Amniotic stem cell (primary cell): ENCODE measurements around the gene PTPN23.

Experiments
- DNase-seq: peaks from one replicate; lab custom pipeline; 2025; lab: John Stamatoyannopoulos, UW

PTPN23 gene

DNA sequence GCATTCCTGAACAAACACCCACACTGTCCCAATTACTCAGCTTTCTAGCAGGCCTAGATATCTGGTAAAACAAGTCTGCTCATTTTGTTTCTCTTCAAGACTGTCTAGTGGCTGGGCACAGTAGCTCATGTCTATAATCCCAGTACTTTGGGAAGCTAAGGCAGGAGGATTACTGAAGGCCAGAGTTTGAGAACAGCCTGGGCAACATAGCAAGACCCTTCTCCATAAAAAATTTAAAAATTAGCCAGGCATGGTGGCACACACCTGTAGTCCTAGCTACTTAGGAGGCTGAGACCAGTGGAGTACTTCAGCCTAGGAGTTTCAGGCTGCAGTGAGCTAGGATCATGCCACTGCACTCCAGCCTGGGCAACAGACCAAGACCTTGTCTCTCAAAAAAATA lies 6.2 kb upstream of the PTPN23 start:
- DNase-seq: no peak

DNA sequence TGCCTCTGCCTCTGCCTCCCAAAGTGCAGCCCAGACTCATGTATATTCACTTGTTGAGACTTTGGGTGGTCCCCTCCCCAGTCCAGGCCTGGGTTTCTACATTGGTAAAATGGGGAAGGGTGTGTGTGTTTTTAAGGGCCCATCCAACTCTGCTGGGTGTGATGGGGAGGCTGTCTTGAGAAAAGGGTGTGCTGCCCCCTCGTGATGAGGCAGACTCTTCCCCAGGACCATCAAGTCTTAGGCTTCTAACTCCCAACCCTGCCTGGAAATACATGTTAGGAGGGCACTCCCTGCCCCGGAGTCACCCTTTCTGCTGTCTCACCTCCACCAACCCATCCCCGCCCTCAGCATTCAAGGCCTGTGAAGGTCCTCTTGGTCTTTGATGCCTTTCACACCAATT lies 4.4 kb upstream of the PTPN23 start:
- no peak for DNase-seq

DNA sequence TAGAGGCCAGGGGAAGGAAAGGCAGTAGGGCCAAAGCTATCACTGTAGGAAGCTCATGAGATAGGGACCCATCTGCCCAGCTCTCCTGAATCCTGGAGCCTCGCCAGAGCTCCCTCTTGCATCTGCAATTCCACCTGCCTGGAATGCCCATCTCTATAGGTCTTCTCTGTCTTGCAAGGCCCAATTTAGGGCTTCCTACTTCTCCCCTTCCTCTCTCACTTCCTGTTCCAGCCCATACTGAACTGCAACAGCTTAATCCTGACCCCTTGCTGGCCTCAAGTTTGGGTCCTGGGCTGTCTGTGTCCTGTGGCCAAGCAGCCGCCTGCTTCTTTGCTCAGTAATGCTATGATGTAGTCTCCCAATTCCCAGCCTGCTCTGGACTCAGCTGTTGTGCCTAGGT lies 3.6 kb upstream of the PTPN23 start:
- no peak for DNase-seq

DNA sequence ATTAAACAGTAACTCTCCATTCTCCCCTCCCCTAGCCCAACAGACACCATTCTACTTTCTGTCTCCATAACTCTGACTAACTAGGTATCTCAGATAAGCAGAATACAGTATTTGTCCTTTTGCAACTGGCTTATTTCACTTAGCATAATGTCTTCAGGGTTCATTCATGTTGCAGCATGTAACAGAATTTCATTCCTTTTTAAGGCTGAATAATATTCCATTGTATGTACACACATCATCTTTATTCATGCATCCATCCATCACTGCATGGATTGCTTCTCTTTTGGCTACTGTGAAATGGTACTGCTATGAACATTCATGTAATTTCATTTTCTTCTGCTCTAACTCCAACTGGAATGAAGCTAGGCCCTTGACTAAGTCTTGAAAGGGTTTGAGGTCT lies 2.0 kb upstream of the PTPN23 start:
- DNase-seq: no peak

DNA sequence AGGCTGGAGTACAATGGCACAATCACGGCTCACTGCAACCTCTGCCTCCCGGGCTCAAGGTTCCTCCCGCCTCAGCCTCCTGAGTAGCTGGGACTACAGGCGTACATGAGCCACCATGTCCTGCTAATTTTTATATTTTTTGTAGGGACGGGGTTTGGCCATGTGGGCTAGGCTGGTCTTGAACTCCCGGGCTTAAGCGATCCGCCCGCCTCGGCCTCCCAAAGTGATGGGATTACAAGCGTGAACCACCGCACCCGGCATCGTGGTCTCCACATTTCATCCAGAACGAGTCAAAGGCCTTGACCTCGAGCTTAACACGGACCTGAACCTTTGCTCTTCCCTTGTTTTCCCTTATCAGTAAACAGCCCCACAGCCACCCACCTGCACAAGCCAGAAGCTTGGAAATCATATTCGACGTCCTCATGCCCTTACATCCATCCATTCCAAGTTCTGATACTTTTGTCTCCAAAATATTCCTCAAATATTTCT lies 1.4 kb upstream of the PTPN23 start:
- DNase-seq: no peak

DNA sequence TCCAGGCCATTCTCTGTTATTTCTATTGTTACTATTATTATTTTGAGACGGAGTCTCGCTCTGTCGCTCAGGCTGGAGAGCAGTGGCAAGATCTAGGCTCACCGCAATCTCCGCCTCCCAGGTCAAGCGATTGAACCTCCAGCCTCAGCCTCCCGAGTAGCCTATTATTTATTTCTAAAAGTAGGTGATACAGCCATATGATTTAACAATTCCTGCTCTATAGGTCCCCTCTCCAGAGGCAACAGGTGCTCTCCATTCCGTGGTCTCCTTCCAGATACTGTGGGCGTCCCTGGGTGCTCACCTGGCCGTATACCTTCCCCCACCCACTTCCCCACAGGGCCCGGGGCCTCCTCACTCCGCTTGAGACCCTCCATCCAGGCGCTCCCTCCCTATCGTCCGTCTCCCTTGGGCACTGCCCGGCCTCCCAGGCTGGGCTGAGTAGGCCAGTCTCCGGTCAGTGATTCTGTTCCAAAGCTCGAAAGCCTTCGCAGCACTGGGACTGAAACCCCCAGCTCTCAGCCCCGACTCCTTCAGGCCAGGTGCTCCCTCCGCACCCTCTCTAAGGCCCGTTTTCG lies 708 bp upstream of the PTPN23 start:
- DNase-seq: no peak

DNA sequence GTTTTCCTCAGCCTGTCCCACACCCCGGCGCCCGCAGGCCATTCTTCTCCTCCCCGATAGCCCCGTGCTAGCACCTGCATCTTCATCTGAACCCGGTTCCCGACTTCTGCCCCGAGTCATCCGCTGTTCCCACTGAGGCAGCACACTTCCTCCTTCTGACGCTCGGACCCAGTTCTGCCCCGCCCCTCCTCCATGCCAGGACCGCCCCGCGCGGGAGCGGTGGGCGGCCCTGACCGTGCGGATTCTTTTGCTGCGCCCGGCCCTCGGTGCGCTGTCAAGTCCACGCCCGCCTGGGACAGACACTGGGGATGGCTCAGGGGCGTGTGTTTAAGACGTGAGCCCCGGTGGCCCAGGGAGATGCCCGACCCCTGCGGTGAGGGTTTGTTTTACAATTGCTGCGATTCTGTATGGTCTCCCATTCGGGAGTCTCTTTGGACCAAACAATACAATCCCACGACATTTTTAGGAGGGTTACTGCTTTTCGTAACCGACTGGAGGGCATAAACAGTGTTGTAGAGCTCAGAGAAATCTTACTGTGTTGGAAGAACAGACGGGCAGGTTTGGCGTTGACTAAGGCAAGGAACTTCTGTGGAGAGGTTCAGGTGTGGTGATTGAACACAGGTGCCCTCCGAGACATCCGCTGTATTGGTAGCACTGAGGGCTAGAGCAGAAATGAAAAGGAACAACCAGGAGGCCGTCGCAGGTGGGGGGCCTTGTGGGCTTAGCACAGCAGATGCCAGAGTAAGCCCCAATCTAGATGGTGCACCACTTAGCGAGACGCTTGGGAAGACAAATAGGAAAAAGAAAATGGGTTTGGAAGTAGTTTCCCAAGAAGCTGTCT lies 716 bp downstream of the PTPN23 start:
- peak; percentile 59 for DNase-seq

DNA sequence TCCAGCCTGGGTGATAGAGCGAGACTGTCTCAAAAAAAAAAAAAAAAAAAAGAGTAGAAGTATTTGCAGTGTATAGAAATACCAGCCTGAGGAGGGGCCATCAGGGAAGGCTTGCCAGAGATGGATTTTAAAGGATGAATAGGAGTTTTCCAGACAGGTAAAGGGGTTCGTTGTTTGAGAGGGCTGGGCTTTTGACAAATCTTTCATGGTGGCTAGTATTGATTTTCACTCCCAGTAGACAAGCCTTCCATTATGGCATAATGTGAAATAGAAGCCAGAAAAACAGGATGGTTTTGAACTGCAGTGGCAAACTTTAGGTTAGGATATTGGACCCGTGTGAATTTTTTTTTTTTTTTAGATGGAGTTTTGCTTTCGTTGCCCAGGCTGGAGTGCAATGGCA lies 3.6 kb downstream of the PTPN23 start:
- DNase-seq: no peak

DNA sequence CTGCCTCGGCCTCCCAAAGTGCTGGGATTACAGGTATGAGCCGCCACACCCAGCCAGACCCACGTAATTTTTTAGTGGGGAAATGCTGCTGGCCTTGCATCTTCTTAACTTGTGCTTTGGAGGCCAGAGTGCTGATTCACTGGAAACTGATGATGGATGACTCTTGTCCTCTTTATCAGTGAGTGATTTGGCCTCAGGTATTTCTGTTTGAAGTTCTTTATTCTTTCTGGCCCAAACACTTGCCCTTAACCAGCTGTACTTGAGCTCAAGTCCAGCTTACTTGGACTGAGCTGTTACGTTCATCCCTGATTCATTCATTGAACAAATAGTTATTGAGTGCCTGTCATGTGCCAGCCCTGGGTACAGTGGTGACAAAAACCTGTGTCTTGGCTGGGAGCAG lies 4.2 kb downstream of the PTPN23 start:
- no peak for DNase-seq

DNA sequence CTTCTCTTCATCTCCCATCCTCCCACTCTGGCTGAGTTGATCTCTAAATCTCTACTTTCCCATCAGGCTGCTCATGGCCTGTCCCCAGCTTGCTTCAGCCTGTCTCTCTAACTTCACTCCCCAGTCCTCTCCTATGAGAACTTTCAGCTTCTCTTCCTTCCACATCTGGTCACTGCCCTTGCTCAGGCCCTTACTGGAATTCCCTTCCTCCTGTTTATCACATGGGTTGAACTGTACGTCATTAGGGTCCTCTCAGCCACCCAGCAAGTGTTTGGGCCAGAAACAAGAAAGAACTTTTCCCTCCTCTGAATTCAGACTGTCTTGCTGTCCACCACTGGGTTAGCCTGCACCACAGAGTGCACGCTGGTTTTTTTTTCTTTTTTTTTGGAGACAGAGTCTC lies 5.0 kb downstream of the PTPN23 start:
- no peak for DNase-seq

DNA sequence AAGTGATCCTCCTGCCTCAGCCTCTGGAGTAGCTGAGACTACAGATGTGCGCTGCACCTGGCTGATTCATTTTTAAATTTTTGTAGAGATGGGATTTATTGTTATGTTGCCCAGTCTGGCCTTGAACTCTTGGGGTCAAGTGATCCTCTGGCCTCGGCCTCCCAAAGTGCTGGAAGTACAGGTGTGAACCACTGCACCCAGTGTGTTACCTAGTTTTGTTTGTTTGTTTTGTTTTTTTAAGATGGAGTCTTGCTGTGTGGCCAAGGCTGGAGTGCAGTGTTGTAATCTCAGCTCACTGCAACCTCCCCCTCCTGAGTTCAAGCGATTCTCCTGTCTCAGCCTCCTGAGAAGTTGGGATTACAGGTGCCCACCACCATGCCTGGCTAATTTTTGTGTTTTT lies 12.1 kb downstream of the PTPN23 start:
- DNase-seq: no peak

DNA sequence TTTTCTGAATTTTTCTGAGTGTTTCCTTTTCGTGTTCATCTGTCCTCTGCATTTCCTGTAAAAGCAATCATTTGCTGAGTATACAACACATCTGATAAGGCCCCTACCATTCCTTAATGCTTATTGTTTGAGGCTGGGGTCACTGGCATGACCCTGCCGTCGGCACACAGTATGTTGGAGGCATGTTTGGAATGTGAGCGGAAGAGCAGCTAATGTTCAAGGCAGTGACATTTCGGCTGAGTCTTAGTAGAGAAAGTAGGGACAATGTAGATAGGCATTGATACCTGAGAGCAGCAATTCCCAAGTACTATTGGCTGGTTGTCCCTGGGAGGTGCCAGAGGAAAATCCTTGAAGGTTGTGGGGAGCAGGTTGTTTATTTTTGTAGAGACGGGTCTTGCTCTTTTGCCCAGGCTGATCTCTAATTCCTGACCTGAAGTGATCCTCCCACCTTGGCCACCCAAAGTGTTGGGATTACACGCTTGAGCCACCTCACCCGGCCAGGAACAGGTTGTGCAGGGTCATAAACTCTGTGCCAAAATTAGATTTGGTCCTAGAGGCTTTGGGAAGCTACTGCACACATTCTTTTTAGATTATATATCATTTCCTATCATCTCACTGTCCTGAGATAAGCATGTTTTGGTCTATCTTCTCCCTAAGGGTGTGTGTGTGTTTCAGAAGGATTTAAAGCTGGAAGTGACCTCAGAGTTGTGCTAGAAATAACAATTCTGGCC lies 13.5 kb downstream of the PTPN23 start:
- DNase-seq: no peak

DNA sequence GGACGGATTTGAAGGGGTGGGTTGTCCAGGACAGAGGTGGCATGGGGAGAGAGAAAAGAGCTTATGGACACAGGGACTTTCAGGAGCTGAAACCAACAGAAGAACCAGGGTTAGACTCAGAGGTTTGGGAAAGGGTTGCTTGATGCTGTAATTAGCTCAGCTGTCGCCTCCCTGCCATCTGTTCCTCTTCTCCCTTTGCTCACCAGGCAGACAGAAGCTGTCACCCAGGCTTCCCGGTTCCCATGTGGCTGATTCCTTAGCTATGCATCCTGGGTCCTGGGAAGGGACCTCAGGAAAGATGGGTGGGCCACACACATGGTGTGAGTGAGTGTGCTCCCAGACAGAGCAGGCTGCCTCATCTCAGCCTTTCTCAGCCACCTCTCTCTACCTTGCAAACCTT lies 14.1 kb downstream of the PTPN23 start:
- no peak for DNase-seq

DNA sequence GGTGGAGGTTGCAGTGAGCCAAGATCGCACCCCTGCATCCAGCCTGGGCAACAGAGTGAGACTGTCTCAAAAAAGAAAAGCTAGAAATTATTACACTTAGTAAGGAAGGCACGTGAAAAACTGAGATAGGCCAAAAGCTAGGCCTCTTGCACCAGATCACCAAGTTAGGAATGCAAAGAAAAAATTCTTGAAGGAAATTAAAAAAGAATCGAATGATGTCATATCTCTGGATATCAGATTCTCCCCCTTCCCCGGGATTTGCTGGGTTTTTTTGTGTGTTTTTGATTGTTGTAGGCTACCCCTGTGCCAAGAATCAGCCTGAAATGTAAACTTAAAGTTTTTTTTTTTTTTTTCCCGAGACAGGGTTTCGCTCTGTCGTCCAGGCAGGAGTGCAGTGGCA lies 17.4 kb downstream of the PTPN23 start:
- no peak for DNase-seq

DNA sequence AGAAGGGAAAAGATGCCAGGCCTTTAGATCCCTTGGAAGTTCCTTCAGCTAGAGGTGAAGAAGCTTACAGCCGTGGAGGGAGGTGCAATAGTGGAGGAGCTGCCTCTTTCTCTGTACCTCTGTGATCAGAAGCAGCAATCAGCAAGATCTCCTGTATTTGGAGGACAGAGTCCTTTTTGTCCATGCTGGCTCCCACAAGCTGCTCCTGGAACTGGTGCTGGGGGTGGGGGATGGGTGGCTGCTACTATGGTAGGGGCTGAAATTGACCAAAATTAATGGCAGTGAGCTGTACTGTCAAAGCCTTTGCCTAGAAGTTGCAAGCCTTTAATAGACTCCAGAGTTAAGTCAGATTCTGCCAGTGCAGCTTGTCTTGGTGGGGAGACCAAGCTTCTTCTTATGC lies 18.2 kb downstream of the PTPN23 start:
- DNase-seq: no peak

DNA sequence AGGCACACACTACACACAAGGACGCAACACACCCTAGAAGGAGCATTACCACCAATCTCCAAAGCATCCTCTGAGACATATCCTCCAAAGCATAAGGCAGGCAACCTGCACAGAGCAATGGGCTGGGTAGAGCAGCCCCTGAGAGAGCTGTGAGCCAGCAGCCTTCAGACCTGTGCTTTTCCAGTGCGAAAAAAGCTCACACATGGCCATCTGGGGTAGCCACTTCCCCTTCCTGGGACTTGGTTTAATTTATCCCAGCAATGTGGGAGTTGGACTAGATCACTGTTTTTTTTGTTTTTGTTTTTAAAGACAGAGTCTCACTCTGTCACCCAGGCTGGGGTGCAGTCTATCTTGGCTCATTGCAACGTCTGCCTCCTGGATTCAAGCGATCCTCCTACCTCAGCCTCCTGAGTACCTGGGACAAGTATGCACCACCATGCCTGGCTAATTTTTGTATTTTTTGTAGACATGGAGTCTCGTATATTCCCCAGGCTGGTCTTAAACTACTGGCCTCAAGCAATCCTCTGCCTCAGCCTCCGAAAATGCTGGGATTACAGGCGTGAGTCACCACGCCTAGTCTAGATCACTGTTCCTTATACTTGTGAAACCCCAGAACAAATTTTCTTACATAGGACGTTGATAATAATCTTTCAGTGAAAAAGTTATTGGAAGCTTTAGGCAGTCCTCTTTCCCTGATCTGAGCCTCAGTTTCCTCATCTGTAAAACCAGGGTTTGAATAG lies 18.9 kb downstream of the PTPN23 start:
- DNase-seq: no peak

DNA sequence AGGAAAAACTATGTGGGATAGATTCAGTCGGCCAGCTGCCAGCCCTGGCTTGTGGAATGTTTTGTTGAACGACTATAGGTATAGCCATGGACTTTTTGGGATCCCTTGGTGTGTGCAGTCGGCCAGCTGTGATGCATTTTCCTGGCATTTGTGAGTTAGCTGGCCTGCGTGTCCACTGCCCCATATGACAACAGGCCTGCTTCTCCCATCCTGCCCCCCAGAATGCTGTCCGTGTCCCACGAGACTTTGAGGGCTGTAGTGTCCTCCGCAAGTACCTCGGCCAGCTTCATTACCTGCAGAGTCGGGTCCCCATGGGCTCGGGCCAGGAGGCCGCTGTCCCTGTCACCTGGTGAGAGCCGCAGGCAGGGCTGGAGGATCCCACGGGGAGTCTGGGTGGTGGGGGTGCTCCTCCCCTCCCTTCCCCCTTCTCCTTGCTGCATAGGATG lies 23.6 kb downstream of the PTPN23 start:
- DNase-seq: no peak

DNA sequence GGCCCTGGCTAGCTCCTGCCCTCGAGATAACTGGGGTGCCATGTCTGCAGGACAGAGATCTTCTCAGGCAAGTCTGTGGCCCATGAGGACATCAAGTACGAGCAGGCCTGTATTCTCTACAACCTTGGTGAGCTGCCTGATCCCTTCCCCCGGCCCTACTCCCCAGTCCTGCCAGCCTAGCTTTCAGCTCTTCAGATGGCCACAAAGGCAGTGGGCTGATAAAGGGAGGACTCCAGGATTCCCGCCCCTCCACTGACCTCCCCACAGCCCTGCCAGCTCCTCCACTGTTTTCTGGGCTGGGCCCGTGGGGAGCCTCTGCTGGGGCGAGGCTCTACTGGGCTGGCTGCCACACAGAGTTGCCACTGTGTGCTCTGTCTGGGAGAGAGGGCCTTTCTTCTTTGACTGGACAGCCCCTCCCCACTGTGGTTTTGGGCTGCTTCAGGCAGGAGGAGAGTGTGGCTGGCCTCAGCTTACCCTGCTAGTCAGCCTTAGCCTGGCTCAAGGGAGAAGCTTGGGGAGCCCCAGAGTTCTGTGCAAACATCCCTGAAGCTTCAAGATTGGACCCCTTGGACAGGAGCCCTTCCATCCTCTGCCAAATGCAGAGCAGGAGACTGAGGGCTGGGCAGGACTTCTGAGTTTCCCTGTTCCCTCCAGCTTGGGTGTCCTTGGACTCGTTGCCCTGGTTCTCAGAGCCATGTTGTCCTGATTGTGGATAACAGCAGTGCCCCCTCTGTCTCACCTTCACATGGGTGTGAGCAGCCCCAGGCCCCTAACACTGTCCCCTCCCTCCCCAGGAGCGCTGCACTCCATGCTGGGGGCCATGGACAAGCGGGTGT lies 24.4 kb downstream of the PTPN23 start:
- DNase-seq: no peak

DNA sequence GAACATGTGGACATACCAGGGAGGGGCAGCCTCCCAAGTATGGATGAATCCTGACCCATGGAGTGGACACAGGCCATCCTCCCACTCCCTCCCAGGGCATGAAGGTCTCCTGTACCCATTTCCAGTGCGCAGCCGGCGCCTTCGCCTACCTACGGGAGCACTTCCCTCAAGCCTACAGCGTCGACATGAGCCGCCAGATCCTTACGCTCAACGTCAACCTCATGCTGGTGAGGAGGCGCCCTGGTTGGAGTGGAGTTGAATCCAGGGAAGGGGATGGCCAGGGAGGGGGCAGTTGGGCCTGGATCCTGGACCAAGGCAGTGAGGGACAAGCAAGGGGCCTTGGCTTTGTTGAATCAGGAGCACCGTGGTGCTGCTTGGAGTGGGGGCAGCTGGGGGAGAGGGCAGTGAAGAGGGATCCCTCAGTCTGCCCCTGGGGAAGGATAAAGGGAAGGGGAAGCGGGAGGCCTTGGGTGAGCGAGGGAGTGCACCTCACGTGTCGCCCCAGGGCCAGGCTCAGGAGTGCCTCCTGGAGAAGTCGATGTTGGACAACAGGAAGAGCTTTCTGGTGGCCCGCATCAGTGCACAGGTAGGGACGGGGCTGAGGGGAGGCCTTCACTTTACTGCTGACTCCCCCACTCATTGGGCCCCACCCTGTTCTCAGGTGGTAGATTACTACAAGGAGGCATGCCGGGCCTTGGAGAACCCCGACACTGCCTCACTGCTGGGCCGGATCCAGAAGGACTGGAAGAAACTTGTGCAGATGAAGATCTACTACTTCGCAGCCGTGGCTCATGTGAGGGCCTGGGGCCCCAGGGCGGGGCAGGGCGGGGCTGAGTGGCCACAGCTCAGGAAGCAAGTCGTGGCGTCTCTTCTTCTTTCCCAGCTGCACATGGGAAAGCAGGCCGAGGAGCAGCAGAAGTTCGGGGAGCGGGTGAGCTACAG lies 25.3 kb downstream of the PTPN23 start:
- no peak for DNase-seq

DNA sequence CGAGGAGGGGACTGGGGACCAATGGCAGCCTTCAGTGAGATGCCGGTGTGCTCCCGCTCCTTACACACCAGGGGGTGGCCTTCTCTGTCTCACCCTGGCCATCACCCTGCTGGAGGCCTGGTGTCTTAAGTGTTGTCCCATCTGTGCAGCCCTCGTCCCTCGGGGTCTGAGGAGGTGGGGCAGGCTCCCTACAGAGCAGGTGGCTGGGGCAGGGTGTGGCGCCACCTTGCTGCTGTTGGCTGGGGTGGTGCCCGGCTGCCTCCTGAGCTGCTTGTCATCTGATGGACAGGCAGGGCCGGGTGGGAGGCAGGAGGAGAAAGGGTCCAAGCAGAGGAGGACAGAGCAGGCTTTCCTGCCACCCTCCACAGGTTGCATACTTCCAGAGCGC lies 25.9 kb downstream of the PTPN23 start:
- DNase-seq: no peak
